ENCODE data around the gene SERF1A.
"Not testable (repeated sequence)": the region's sequence is repeated elsewhere in the genome, so short reads cannot be mapped to it uniquely, and the experiment has no call there.

The SERF1A gene

DNA sequence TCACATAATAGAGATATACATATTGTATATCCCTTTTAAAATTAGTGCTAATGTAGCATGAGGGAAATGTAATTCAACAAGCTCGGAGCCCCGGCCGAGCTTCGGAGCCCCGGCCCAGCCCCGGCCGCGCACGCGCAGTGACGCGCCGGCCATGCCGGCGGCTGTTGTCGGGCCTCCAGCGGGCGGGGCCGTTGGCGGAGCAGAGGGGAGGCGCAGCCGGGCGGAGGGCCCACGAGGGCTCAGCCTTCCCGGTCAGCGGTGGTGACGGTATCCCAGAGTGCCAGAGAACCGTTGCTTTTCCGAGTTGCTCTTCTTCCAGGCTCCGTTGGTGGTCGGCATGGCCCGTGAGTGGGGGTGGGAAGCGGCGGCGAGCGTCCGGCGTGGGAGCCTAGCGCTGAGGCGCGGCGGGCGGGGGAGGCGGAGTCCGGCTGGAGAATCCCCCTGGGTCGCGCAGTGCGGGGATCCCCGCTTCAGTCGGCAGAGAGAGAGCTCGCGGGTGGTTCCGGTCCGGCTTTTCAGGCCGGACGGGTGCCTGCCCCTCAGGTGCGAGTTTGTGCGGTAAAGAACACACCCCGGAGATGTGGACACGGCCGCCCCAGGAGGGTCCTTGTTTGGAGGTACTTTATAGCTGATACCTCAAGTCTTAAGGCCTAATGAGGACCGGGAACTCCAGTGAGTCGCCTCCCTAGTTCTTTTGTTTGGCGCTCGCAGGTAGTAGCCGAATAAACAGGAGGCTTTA is at the start of gene SERF1A:
SERF1A (plus strand) TSS at position 137 of the 739 bp plus-strand sequence; CDS start at position 338, 201 bp downstream.
- not testable (repeated sequence) for DNase-seq (ENCODE audit: low read depth in 2 of 2)

DNA sequence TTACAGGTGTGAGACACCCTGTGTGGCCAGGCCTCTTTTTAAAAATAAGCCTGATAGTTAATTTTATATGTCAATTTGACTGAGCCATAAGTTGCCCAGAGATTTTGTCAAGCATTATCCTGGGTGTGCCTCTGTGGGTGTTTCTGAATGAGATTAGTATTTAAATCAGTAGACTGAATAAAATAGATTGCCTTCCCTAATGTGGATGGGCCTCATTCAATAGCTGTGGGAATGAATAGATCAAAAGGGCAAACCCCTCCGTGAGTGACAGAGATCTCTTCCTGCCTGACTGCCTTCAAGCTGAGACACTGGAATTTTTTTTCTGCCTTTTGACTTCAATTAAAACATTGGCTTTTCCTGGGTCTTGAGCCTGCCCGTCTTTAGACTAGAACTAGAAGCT is 33.7 kb upstream of the SERF1A start:
- not testable (repeated sequence) for DNase-seq (ENCODE audit: low read depth in 2 of 2)

DNA sequence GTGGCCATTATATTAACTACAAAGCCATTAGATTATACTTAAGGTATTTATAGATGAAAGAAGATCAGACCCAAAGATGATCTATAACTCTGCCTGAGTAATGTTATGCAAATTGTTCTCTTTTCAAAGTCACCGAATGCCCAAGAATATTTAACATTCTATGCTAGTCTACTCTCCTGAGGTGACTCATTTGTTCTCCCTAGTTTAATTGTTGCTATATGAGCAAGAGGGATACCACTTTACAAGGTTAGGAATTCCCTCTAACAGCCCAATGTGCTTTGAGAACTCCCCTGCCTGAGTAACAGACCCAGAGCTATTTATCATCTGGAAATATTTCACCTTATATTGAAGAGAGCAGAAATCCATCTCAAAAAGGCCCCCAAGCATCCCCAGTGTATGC is 29.8 kb upstream of the SERF1A start:
- not testable (repeated sequence) for DNase-seq (ENCODE audit: low read depth in 2 of 2)

DNA sequence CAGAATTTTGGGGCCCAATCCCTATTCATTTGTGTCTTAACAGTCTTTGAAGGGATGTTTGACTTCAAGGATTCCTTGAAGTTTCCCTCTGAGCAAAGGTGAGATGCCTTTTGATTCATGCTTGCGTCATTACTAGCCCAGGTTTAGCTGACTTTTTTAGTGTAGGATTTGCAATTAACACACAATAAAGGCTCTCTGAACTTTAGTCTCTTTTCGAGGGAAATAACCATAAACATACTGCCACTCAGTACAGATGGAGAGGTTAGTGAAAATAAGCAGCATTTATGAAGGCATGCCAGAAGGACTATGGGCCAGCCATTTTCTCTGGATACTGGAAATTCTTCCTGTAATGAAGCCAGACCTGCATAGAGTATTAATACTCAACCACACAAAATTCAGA is 4.4 kb upstream of the SERF1A start:
- not testable (repeated sequence) for DNase-seq (ENCODE audit: low read depth in 2 of 2)

DNA sequence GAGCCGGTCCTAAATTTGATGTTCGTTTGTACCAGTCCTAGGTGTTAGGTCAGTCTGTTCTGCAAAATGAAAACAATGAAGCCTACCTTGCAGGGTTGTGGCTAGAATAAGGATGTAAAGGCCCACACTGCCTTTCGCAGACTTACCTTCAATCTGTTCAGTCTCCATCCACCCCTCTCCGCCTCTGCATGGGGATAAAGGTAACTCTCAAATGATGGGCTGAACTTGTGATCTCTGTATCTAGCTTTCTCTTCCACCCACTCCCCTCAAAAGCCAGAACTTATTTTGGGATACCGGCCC is 753 bp downstream of the SERF1A start:
- DNase-seq (ENCODE audit: low read depth in 2 of 2): not testable (repeated sequence)

DNA sequence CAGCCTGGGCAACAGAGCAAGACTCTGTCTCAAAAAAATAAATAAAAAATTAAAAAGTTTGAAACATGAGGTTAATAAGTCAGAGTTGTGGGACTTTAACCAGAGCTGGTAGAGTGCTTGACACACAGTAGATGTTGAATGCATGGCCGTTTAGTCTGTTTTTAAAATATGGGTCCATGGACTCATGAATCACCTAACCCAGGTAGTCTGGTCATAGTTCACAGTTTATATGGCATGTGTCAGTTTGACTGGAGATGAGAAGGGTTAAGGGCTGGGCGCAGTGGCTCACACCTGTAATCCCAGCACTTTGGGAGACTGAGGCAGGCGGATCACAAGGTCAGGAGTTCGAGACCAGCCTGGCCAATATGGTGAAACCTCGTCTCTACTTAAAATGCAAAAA is 6.2 kb downstream of the SERF1A start:
- DNase-seq (ENCODE audit: low read depth in 2 of 2): not testable (repeated sequence)

DNA sequence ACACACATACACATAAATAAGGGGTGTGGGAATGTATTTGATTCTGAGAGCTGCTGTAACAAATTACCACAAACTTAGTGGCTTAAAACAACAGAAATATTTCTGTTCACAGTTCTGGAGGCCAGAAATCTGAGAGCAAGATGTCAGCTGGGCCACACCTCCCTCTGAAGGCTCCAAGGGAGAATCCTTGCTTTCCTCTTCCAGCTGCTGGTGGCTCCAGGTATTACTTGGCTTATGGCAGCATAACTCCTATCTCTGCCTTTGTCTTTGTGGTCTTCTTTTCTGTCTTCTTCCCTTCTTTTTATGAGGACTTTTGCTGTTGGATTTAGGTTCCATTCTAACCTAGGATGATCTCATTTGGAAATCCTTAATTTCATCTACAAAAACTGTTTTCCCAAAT is 16.4 kb downstream of the SERF1A start:
- DNase-seq (ENCODE audit: low read depth in 2 of 2): not testable (repeated sequence)

DNA sequence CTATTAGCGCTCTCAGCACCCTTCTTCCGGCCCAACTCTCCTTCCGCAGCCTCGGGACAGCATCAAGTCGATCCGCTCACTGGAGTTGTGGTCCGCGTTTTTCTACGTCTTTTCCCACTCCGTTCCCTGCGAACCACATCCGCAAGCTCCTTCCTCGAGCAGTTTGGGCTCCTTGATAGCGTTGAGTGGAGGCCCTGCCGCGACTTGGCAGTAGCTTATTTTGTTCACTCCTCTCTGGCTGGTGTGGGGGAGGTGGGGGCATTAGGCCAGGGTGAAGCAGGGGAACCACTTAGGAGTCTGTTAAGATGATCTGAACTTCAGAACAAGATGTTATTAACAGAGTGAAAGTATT is 24.7 kb downstream of the SERF1A start:
- DNase-seq (ENCODE audit: low read depth in 2 of 2): not testable (repeated sequence)

DNA sequence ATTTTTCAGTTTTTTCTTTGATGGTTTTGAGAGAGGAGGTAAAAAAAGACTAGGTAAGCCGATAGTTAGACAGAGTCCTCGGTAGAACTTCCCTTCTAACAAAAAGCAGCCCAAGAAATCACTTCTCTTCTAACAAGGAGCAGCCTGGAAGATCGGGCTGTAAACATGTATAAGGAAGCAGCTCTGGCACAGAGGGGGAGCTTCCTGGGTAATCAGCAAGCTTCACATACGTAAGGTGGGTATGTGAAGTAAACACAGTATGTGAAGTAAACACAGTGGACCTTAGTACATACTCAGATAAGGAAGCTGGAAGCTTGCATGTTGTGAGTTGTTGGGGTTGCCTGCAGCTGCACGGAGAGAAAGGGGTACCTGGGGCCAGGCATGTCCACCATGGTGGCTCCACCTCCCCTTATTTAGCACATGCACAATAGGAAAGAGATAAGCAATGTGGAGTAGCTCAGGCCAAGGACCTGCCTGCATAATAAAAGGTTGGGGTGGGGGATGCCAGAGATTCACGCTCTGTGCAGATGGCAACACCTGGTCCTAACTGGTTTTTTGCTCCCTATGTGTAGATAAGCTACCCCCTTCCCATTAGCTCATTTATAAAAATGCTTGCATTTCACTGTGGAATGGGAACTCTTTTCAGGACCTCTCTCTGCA is 31.4 kb downstream of the SERF1A start:
- DNase-seq (ENCODE audit: low read depth in 2 of 2): not testable (repeated sequence)

DNA sequence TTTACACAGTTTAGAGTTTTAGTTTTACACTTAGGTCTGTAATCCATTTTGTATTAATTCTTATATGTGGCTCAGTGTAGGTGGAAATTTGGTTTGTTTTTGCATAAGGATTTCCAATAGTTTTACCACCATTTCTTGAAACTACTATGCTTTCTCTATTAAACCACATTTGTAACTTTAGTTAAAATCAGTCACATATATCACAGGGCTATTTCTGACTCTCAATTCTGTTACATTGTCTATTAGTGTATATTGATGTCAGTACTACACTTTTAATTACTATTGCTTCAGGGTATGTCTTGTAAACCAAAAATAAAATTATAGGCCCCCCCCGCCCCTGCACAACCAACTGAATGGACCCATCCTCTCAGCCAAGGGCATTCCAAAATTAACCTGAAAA is 32.1 kb downstream of the SERF1A start:
- DNase-seq (ENCODE audit: low read depth in 2 of 2): not testable (repeated sequence)

DNA sequence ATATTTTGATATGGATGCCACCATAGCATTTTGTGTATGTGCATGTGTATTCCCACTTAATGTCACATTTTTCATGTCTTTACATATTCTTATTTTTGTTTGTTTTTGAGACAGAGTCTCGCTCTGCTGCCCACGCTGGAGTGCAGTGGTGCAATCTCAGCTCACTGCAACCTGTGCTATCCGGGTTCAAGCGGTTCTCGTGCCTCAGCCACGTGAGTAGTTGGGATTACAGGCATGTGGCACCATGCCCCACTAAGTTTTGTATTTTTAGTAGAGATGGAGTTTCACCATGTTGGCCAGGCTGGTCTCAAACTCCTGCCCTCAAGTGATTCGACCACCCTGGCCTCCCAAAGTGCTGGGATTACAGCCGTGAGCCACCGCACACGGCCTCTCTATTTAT is 52.6 kb downstream of the SERF1A start:
- DNase-seq (ENCODE audit: low read depth in 2 of 2): not testable (repeated sequence)
